ENCODE data around the gene DLL4. TPM values are rescaled to one million over a fixed set of nuclear protein-coding genes. Genes with fewer than 3 reads are reported as not detected.

DLL4 gene
- 1 to 10 TPM; 6.9 to 8.4 (median 8.0) TPM for polyA plus RNA-seq (ENCODE audit: insufficient read length in 4 of 4)

DNA sequence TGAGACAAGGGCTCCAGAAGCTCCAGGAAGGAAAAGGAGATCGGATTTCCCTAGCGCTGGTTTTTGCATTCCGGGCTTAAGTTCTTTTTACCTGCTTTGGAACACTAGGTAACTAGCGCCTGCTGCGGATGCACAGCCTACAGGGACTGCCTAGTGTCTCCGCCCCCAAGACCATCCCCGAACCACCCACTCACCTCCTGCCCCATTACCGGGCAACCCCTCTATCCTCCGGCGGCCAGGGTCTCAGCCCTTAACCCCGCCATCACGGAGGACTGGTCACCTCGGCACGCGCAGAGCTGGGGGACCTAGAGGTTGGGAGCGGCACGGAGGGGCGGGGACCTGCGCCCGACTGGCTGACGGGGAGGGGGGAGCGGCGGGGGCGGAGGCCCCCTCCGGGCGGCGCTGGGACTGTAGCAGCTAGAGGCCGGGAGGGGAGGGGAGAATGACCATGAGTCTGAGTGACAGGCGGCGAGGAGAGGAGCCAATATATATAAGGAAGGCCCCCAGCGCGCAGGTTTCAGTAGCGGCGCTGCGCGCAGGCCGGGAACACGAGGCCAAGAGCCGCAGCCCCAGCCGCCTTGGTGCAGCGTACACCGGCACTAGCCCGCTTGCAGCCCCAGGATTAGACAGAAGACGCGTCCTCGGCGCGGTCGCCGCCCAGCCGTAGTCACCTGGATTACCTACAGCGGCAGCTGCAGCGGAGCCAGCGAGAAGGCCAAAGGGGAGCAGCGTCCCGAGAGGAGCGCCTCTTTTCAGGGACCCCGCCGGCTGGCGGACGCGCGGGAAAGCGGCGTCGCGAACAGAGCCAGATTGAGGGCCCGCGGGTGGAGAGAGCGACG is at the start of gene DLL4:
Gene DLL4 (plus strand): TSS at position 520 of the 839 bp plus-strand sequence. CDS start 329 bp downstream, outside the sequence.
- no peak for DNase-seq (ENCODE audit: low read depth in 4 of 4, low spot score in 2 of 4)

- DNase-seq (ENCODE audit: low read depth in 4 of 4, low spot score in 2 of 4): no peak
Observed at GRCh38 chr15:40879609-40880008, 49.5 kb upstream of the DLL4 start.

- DNase-seq (ENCODE audit: low read depth in 4 of 4, low spot score in 2 of 4): no peak
Observed at GRCh38 chr15:40881351-40881750, 47.8 kb upstream of the DLL4 start.

DNA sequence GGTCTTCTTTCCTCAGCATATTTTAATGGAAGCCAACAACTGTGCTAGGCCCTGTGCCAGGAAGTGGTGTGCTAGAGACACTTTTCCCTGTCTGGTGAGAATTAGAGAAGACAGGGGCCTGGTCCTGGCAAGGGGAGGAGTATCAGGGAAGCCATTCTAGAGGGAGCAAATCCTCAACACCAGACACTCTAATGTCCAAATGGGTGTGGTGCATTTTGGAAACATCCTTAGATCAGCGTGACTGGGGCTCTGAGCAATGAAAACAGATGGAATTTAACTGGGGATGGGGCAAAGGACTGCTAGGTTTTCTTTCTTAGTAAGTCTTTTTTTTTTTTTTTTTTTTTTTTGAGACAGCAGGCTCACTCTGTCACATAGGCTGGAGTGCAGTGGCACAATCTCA is 42.6 kb upstream of the DLL4 start:
- DNase-seq (ENCODE audit: low read depth in 4 of 4, low spot score in 2 of 4): no peak

GRCh38 chr15:40889112-40889511 is 40.0 kb upstream of the DLL4 start:
- DNase-seq (ENCODE audit: low read depth in 4 of 4, low spot score in 2 of 4): no peak

DNA sequence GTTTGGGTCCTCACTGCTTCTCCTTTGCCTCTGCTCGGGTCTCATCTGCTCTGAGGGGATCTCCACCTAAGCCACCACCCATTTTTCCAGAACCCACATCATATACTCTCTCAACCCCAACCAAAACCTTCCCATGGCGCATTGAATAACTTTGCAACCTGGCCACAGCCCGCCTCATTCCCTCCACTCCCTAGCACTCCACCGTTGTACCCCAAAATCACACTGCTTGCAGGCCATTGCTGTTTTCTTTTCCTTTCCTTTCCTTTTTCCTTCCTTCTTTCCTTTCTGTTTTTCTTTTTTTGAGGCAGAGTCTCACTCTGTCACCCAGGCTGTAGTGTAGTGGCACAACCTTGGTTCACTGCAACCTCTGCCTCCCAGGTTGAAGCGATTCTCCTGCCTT is 38.0 kb upstream of the DLL4 start:
- DNase-seq (ENCODE audit: low read depth in 4 of 4, low spot score in 2 of 4): no peak

- no peak for DNase-seq (ENCODE audit: low read depth in 4 of 4, low spot score in 2 of 4)
Observed at GRCh38 chr15:40891810-40892446, 37.2 kb upstream of the DLL4 start.

DNA sequence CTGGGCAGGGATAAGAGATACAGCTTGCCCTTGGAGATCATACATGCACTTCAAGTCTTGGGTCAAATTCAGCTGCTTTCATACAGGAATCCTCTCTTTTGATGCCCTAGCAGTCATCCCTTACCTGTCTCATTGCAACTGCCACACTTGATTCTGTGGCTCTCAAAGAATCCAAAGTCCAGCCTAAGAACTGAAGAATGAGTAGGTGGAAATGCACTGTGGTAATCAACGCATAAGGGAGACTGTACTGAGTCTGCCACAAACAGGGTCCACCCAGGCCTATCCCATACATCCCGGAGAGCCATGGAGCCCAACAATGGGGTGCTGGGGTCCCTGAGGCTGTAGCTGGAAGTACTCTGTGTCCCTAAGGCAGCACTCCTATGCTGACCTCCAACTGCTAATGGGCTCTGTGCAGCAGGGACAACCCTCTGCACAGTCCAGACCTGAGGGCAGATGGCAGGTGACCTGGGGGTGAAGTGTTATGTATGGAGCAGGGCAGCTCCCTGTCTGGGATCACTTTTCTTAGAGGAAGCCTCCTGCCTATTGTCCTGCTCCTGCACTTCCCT is 36.6 kb upstream of the DLL4 start:
- no peak for DNase-seq (ENCODE audit: low read depth in 4 of 4, low spot score in 2 of 4)

- DNase-seq (ENCODE audit: low read depth in 4 of 4, low spot score in 2 of 4): no peak
Observed at GRCh38 chr15:40893019-40893670, 36.0 kb upstream of the DLL4 start.

DNA sequence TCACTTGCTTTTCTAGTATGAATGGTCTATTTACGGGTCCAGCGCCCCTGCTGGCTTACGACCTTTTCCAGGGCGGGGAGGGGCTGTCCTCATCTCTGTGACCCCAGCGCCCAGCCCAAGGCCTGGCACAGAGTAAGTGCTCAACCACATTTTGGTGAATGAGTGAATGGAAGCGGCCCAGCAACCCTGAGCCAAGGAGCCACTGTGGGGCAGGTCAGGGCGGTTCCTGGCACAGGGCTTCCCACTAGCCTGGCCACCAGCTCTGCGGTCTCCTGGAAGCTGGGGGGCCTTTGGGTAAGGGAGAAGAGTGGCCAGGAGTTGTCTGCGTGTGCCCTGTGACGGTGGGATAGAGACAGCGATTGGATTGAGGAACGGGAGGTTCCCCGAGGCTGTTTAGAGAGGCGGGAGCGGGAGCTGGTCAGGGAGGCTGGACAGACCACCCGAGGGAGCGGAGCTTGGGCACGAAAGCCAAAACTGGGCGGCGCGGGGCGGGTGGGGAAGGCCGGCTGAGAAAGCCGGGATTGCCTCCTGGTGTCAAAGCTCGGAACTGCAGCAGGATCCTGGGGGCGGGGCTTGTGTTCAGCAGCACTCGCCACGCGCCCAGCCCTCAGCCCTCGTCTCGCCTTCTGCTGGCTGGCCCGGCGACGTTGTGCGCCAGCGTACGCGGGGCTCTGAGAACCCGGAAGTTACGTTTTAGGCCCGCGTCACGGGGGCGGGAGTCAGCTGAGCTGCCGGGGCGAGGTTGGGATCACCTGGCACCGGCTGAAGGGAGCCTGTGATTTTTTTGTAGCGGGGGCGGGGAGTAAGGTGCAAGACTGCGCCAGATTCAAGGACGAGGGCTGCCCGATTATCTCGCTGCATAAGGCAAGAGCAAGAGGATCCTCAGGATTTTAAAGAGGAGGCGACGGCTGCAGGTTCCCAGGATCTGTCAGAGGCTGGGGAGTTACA is 35.1 kb upstream of the DLL4 start, which contains the start of gene VPS18:
Gene VPS18 (plus strand): TSS at position 718 of the 948 bp plus-strand sequence. CDS start 319 bp downstream, outside the sequence.
- DNase-seq (ENCODE audit: low read depth in 4 of 4, low spot score in 2 of 4): peak; percentile 81 to 95 (median 94)

GRCh38 chr15:40894681-40895448 is 34.3 kb upstream of the DLL4 start:
- no peak for DNase-seq (ENCODE audit: low read depth in 4 of 4, low spot score in 2 of 4)

- no peak for DNase-seq (ENCODE audit: low read depth in 4 of 4, low spot score in 2 of 4)
Observed at GRCh38 chr15:40899536-40900207, 29.5 kb upstream of the DLL4 start.

DNA sequence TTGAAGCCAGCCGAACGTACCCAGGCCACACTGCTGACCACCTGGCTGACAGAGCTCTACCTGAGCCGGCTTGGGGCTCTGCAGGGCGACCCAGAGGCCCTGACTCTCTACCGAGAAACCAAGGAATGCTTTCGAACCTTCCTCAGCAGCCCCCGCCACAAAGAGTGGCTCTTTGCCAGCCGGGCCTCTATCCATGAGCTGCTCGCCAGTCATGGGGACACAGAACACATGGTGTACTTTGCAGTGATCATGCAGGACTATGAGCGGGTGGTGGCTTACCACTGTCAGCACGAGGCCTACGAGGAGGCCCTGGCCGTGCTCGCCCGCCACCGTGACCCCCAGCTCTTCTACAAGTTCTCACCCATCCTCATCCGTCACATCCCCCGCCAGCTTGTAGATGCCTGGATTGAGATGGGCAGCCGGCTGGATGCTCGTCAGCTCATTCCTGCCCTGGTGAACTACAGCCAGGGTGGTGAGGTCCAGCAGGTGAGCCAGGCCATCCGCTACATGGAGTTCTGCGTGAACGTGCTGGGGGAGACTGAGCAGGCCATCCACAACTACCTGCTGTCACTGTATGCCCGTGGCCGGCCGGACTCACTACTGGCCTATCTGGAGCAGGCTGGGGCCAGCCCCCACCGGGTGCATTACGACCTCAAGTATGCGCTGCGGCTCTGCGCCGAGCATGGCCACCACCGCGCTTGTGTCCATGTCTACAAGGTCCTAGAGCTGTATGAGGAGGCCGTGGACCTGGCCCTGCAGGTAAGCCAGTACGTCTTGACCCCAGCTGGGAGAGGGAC is 28.7 kb upstream of the DLL4 start:
- no peak for DNase-seq (ENCODE audit: low read depth in 4 of 4, low spot score in 2 of 4)

GRCh38 chr15:40901053-40901443 is 28.1 kb upstream of the DLL4 start:
- DNase-seq (ENCODE audit: low read depth in 4 of 4, low spot score in 2 of 4): no peak

DNA sequence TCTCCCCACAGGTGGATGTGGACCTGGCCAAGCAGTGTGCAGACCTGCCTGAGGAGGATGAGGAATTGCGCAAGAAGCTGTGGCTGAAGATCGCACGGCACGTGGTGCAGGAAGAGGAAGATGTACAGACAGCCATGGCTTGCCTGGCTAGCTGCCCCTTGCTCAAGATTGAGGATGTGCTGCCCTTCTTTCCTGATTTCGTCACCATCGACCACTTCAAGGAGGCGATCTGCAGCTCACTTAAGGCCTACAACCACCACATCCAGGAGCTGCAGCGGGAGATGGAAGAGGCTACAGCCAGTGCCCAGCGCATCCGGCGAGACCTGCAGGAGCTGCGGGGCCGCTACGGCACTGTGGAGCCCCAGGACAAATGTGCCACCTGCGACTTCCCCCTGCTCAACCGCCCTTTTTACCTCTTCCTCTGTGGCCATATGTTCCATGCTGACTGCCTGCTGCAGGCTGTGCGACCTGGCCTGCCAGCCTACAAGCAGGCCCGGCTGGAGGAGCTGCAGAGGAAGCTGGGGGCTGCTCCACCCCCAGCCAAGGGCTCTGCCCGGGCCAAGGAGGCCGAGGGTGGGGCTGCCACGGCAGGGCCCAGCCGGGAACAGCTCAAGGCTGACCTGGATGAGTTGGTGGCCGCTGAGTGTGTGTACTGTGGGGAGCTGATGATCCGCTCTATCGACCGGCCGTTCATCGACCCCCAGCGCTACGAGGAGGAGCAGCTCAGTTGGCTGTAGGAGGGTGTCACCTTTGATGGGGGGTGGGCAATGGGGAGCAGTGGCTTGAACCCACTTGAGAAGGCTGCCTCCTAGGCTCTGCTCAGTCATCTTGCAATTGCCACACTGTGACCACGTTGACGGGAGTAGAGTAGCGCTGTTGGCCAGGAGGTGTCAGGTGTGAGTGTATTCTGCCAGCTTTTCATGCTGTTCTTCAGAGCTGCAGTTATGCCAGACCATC is 26.3 kb upstream of the DLL4 start:
- DNase-seq (ENCODE audit: low read depth in 4 of 4, low spot score in 2 of 4): no peak

DNA sequence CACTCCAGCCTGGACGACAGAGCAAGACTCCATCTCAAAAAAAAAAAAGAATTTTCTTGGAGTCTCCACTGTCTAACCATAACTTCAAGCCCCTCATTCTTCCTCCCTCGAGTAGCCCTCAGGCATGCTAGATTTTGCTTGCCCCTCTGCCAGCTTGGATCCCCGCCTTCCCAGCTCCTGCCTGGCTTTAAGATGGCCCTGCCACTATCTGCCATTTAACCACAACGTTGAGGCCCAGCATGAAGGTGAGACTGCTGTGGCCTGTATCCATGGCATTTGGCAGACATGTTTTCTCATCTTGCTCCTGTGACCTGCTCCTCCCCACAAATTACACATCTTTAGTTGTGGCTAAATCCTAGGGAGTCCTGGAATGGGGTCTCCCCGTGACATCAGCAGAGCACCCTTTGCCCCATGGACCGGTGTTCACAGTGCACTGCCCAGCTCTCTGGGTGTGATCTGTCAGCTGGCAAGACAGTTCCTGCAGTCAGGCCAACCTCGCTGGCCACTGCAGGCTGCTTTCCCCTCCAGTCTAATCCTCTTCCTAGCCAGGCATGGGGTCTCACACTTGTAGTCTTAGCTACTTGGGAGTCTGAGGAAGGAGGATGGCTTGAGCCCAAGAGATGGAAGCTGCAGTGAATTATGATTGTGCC is 24.5 kb upstream of the DLL4 start:
- DNase-seq (ENCODE audit: low read depth in 4 of 4, low spot score in 2 of 4): no peak
